T-helper 2 cell treated with Interferon-gamma antibody and Interleukin-4, amounts not matched to agents 5 μg/mL and 100 μg/mL, for 36 hours (primary cell): ENCODE results near the gene TFF1.

Experiments
- DNase-seq: peaks from one replicate; pipeline ENCODE4 v3.0.0; 2021; ENCODE audit warnings: low spot score
- H3K27ac Mint-ChIP-seq: one replicate; pipeline ENCODE4 v1.8.0; 2021; ENCODE audit warnings: mild to moderate bottlenecking, mixed read lengths
- H3K27me3 Mint-ChIP-seq: one replicate; pipeline ENCODE4 v1.8.0; 2021; ENCODE audit warnings: low read depth, mixed read lengths
- H3K36me3 Mint-ChIP-seq: one replicate; pipeline ENCODE4 v1.8.0; 2021; ENCODE audit warnings: low read depth, mixed read lengths
- H3K4me1 Mint-ChIP-seq: one replicate; pipeline ENCODE4 v1.8.0; 2021; ENCODE audit warnings: low read depth, mixed read lengths
- H3K4me3 Mint-ChIP-seq: one replicate; pipeline ENCODE4 v1.8.0; 2022; ENCODE audit warnings: mild to moderate bottlenecking, moderate library complexity, mixed read lengths
- H3K9me3 Mint-ChIP-seq: one replicate; pipeline ENCODE4 v1.8.0; 2021; ENCODE audit warnings: mixed read lengths

The TFF1 gene

GRCh38 chr21:42383331-42383730, 17.0 kb upstream of the TFF1 start:
- no peak for DNase-seq
- Mint-ChIP-seq H3K36me3 (peaks cover 26% of the 10 kb centered on the region), H3K27ac (no peak overlapping the region), H3K9me3 (peaks cover 20% of the 10 kb centered on the region), H3K27me3 (no peaks in the 10 kb centered on the region), H3K4me3 (no peak overlapping the region), H3K4me1 (peaks cover 42% of the 10 kb centered on the region)

- H3K4me3 Mint-ChIP-seq: no peak overlapping the region
- peaks cover 26% of the 10 kb centered on the region for H3K36me3 Mint-ChIP-seq
- H3K27ac Mint-ChIP-seq: no peak overlapping the region
- no peaks in the 10 kb centered on the region for H3K27me3 Mint-ChIP-seq
- no peak for DNase-seq
- peaks cover 20% of the 10 kb centered on the region for H3K9me3 Mint-ChIP-seq
- peaks cover 38% of the 10 kb centered on the region for H3K4me1 Mint-ChIP-seq
Measured at GRCh38 chr21:42382915-42383314, 16.6 kb upstream of the TFF1 start.

GRCh38 chr21:42381347-42381984, 15.1 kb upstream of the TFF1 start:
- H3K9me3 Mint-ChIP-seq: peaks cover 20% of the 10 kb centered on the region
- no peak overlapping the region for H3K27ac Mint-ChIP-seq
- H3K36me3 Mint-ChIP-seq: peaks cover 26% of the 10 kb centered on the region
- H3K4me1 Mint-ChIP-seq: peaks cover 27% of the 10 kb centered on the region
- DNase-seq: peak; percentile 20
- H3K4me3 Mint-ChIP-seq: no peak overlapping the region
- H3K27me3 Mint-ChIP-seq: no peaks in the 10 kb centered on the region

- DNase-seq: no peak
- H3K27me3 Mint-ChIP-seq: no peaks in the 10 kb centered on the region
Measured at GRCh38 chr21:42379426-42380215, 13.3 kb upstream of the TFF1 start.

GRCh38 chr21:42378418-42378817, 12.1 kb upstream of the TFF1 start:
- peaks cover 16% of the 10 kb centered on the region for H3K36me3 Mint-ChIP-seq
- no peaks in the 10 kb centered on the region for H3K27me3 Mint-ChIP-seq
- H3K27ac Mint-ChIP-seq: no peak overlapping the region
- H3K9me3 Mint-ChIP-seq: peaks cover 16% of the 10 kb centered on the region
- H3K4me1 Mint-ChIP-seq: peaks cover 11% of the 10 kb centered on the region
- no peak for DNase-seq
- no peak overlapping the region for H3K4me3 Mint-ChIP-seq

More at GRCh38 chr21:42379426-42380215, 13.3 kb upstream of the TFF1 start:
- Mint-ChIP-seq H3K36me3 (peaks cover 21% of the 10 kb centered on the region), H3K4me3 (no peak overlapping the region), H3K27ac (no peak overlapping the region), H3K4me1 (peaks cover 14% of the 10 kb centered on the region), H3K9me3 (peaks cover 16% of the 10 kb centered on the region)

GRCh38 chr21:42377951-42378340, 11.6 kb upstream of the TFF1 start:
- Mint-ChIP-seq H3K9me3 (peaks cover 16% of the 10 kb centered on the region), H3K4me3 (no peak overlapping the region), H3K27me3 (no peaks in the 10 kb centered on the region), H3K36me3 (peaks cover 16% of the 10 kb centered on the region), H3K4me1 (peaks cover 15% of the 10 kb centered on the region), H3K27ac (no peak overlapping the region)
- no peak for DNase-seq

GRCh38 chr21:42377211-42377950, 11.0 kb upstream of the TFF1 start:
- Mint-ChIP-seq H3K27ac (peak overlapping the region; percentile 1), H3K4me1 (peaks cover 16% of the 10 kb centered on the region), H3K36me3 (peaks cover 10% of the 10 kb centered on the region), H3K9me3 (peaks cover 12% of the 10 kb centered on the region), H3K4me3 (no peak overlapping the region), H3K27me3 (no peaks in the 10 kb centered on the region)
- no peak for DNase-seq

- H3K27ac Mint-ChIP-seq: no peak overlapping the region
Measured at GRCh38 chr21:42376338-42376982, 10.1 kb upstream of the TFF1 start.

GRCh38 chr21:42375966-42376337, 9.6 kb upstream of the TFF1 start:
- no peak overlapping the region for H3K27ac Mint-ChIP-seq
- no peaks in the 10 kb centered on the region for H3K9me3 Mint-ChIP-seq
- no peaks in the 10 kb centered on the region for H3K27me3 Mint-ChIP-seq
- DNase-seq: no peak
- no peak overlapping the region for H3K4me3 Mint-ChIP-seq
- H3K4me1 Mint-ChIP-seq: peaks cover 12% of the 10 kb centered on the region
- no peaks in the 10 kb centered on the region for H3K36me3 Mint-ChIP-seq

More at GRCh38 chr21:42376338-42376982, 10.1 kb upstream of the TFF1 start:
- Mint-ChIP-seq H3K36me3 (peaks cover 1% of the 10 kb centered on the region), H3K4me3 (no peak overlapping the region), H3K4me1 (peaks cover 12% of the 10 kb centered on the region), H3K27me3 (no peaks in the 10 kb centered on the region), H3K9me3 (peaks cover 3% of the 10 kb centered on the region)
- no peak for DNase-seq

- no peaks in the 10 kb centered on the region for H3K9me3 Mint-ChIP-seq
- H3K4me1 Mint-ChIP-seq: peaks cover 12% of the 10 kb centered on the region
- H3K4me3 Mint-ChIP-seq: no peak overlapping the region
- H3K36me3 Mint-ChIP-seq: no peaks in the 10 kb centered on the region
- DNase-seq: no peak
- peak overlapping the region; percentile 76 for H3K27ac Mint-ChIP-seq
- no peaks in the 10 kb centered on the region for H3K27me3 Mint-ChIP-seq
Measured at GRCh38 chr21:42375506-42375905, 9.2 kb upstream of the TFF1 start.

- Mint-ChIP-seq H3K36me3 (no peaks in the 10 kb centered on the region), H3K27me3 (no peaks in the 10 kb centered on the region), H3K4me3 (peak overlapping the region; percentile 7), H3K27ac (peak overlapping the region; percentile 76), H3K4me1 (peaks cover 12% of the 10 kb centered on the region), H3K9me3 (no peaks in the 10 kb centered on the region)
- no peak for DNase-seq
Measured at GRCh38 chr21:42374864-42375499, 8.6 kb upstream of the TFF1 start.

GRCh38 chr21:42374457-42374856, 8.1 kb upstream of the TFF1 start:
- no peaks in the 10 kb centered on the region for H3K36me3 Mint-ChIP-seq
- H3K4me3 Mint-ChIP-seq: no peak overlapping the region
- peak overlapping the region; percentile 51 for H3K27ac Mint-ChIP-seq
- DNase-seq: no peak
- no peaks in the 10 kb centered on the region for H3K27me3 Mint-ChIP-seq
- peaks cover 12% of the 10 kb centered on the region for H3K4me1 Mint-ChIP-seq
- no peaks in the 10 kb centered on the region for H3K9me3 Mint-ChIP-seq

GRCh38 chr21:42373908-42374455, 7.6 kb upstream of the TFF1 start:
- no peak for DNase-seq
- Mint-ChIP-seq H3K27me3 (no peaks in the 10 kb centered on the region), H3K36me3 (no peaks in the 10 kb centered on the region), H3K4me1 (peaks cover 15% of the 10 kb centered on the region), H3K4me3 (no peak overlapping the region), H3K27ac (peak overlapping the region; percentile 51), H3K9me3 (no peaks in the 10 kb centered on the region)
